Measurements from ENCODE around the gene NFIA. TPM values are rescaled to one million over a fixed set of nuclear protein-coding genes. Genes with fewer than 3 reads are reported as not detected.

NFIA gene
- total RNA-seq, 1 experiment from 2014 or later, result 0.35 TPM

GRCh38 chr1:61152469-61153105 is 70.2 kb downstream of the NFIA start:
- no peaks in the 10 kb centered on the region for H4K20me1 ChIP-seq (ENCODE audit: control insufficient read depth, insufficient read depth, insufficient read length)
- H3K56ac ChIP-seq (ENCODE audit: insufficient read length, low read depth, low read length), result no peak overlapping the region
- H4K8ac ChIP-seq (replicated peaks; ENCODE audit: insufficient read length, low read depth, low read length), result no peak overlapping the region
- H2BK15ac ChIP-seq (ENCODE audit: low read depth, low read length), result no peak overlapping the region
- H2BK12ac ChIP-seq (ENCODE audit: insufficient read length, low read depth, low read length), result no peak overlapping the region
- H4K5ac ChIP-seq (ENCODE audit: insufficient read length, low read depth, low read length), result no peak overlapping the region
- peak; percentile 13; the same call in 1 of the 3 replicates for TF ChIP-seq CTCF (conservative IDR thresholded peaks at IDR 0.05)
- H2AFZ ChIP-seq (ENCODE audit: low read length), result no peak overlapping the region
- Mint-ChIP-seq H3K36me3 (ENCODE audit: insufficient read depth in 1 of 3, low read depth in 3 of 3) (no peaks in the 10 kb centered on the region), H3K4me3 (no peak overlapping the region), H3K4me1 (peaks cover 38 to 44% of the 10 kb centered on the region in 2 experiments), H3K27ac (peak overlapping the region in 1 of 3 experiments; percentile 42; a peak in 1 of 7 replicates), H3K9me3 (no peaks in the 10 kb centered on the region), H3K27me3 (ENCODE audit: low read depth) (no peaks in the 10 kb centered on the region; the same call in 1 of the 2 replicates)
- no peaks in the 10 kb centered on the region for H3K79me2 ChIP-seq (ENCODE audit: insufficient read depth, low read length)
- H3K23ac ChIP-seq (ENCODE audit: insufficient read length, low read depth, low read length), result no peak overlapping the region
- H2BK20ac ChIP-seq (ENCODE audit: low read depth, low read length, poor library complexity, severe bottlenecking), result no peak overlapping the region
- no peaks in the 10 kb centered on the region for H3K9me3 ChIP-seq (ENCODE audit: control insufficient read depth, low read depth, low read length)
- no peak overlapping the region for H3K18ac ChIP-seq (ENCODE audit: insufficient read length, low read depth, low read length)
- H3K9ac ChIP-seq (ENCODE audit: extremely low read depth, insufficient read length, low read length), result no peak overlapping the region
- H3K14ac ChIP-seq (ENCODE audit: insufficient read depth, low read length), result no peak overlapping the region
- no peak overlapping the region for H3K4ac ChIP-seq (ENCODE audit: low read depth, low read length)
- H3K23me2 ChIP-seq (ENCODE audit: insufficient read length, low read depth, low read length, poor library complexity, severe bottlenecking), result no peaks in the 10 kb centered on the region
- no peak overlapping the region for H2BK120ac ChIP-seq (ENCODE audit: low read depth, low read length, poor library complexity, severe bottlenecking)
- H4K91ac ChIP-seq (ENCODE audit: insufficient read length, low read depth, low read length), result no peak overlapping the region
- H3T11ph ChIP-seq (ENCODE audit: low read length), result no peak overlapping the region
- no peaks in the 10 kb centered on the region for H3K79me1 ChIP-seq (ENCODE audit: insufficient read depth, low read depth, low read length, poor library complexity, severe bottlenecking)
- H3K27me3 ChIP-seq (ENCODE audit: insufficient read depth, low read length), result no peaks in the 10 kb centered on the region
- no peak overlapping the region for H2AK5ac ChIP-seq (ENCODE audit: insufficient read length, low read length)
- no peak overlapping the region for H3K4me2 ChIP-seq (ENCODE audit: insufficient read depth, insufficient read length, low read length)
- no peak for DNase-seq
- H3K4me1 ChIP-seq (ENCODE audit: insufficient read depth, low read length), result 0 out of 2 replicates have a peak, but pooled peaks cover 1% of the 10 kb centered on the region
- H2BK5ac ChIP-seq (ENCODE audit: insufficient read length, low read length), result no peak overlapping the region
- H3K27ac ChIP-seq (ENCODE audit: insufficient read length, low read depth, low read length), result no peak overlapping the region

Data from H9 (cell line).